NCI-H1930 (cell line): ENCODE measurements around the gene MLIP.
"Not testable (repeated sequence)": the region's sequence is repeated elsewhere in the genome, so short reads cannot be mapped to it uniquely, and the experiment has no call there.

Experiments
- DNase-seq, 2 experiments: peaks; one replicate each; lab custom pipeline; 2025; lab: John Stamatoyannopoulos, UW

The MLIP gene

GRCh38 chr6:54234539-54234938 is 123.3 kb downstream of the MLIP start:
- no peak for DNase-seq

- DNase-seq: no peak
Measured at GRCh38 chr6:54236984-54237383, 125.7 kb downstream of the MLIP start.

GRCh38 chr6:54238396-54238795 is 127.2 kb downstream of the MLIP start:
- DNase-seq: no peak

GRCh38 chr6:54243699-54244098 is 132.5 kb downstream of the MLIP start:
- DNase-seq: no peak

- no peak for DNase-seq
Measured at GRCh38 chr6:54244430-54244829, 133.2 kb downstream of the MLIP start.

GRCh38 chr6:54245265-54245664 is 134.0 kb downstream of the MLIP start:
- no peak for DNase-seq

GRCh38 chr6:54248319-54248718 is 137.1 kb downstream of the MLIP start:
- DNase-seq: no peak

GRCh38 chr6:54248994-54249393 is 137.8 kb downstream of the MLIP start:
- no peak for DNase-seq

GRCh38 chr6:54249812-54250211 is 138.6 kb downstream of the MLIP start:
- not testable (repeated sequence) for DNase-seq

- no peak for DNase-seq
Measured at GRCh38 chr6:54252496-54252895, 141.3 kb downstream of the MLIP start.

- no peak for DNase-seq
Measured at GRCh38 chr6:54252916-54253315, 141.7 kb downstream of the MLIP start.

GRCh38 chr6:54254886-54255285 is 143.6 kb downstream of the MLIP start:
- DNase-seq: no peak

- DNase-seq: no peak
Measured at GRCh38 chr6:54255886-54256285, 144.6 kb downstream of the MLIP start.

- no peak for DNase-seq
Measured at GRCh38 chr6:54260025-54260424, 148.8 kb downstream of the MLIP start.

GRCh38 chr6:54262499-54262898 is 151.3 kb downstream of the MLIP start:
- no peak for DNase-seq

GRCh38 chr6:54262971-54263370 is 151.7 kb downstream of the MLIP start:
- no peak for DNase-seq

- DNase-seq: no peak
Measured at GRCh38 chr6:54264581-54265272, 153.5 kb downstream of the MLIP start.

- no peak for DNase-seq
Measured at GRCh38 chr6:54266400-54266923, 155.2 kb downstream of the MLIP start.

- DNase-seq: peak; percentile 2 to 39
Measured at GRCh38 chr6:54267798-54268197, 156.6 kb downstream of the MLIP start.

GRCh38 chr6:54273214-54273820 is 162.1 kb downstream of the MLIP start:
- DNase-seq: no peak

GRCh38 chr6:54274383-54274782 is 163.1 kb downstream of the MLIP start:
- DNase-seq: no peak

- no peak for DNase-seq
Measured at GRCh38 chr6:54282186-54282585, 170.9 kb downstream of the MLIP start.

- no peak for DNase-seq
Measured at GRCh38 chr6:54284161-54284860, 173.1 kb downstream of the MLIP start.
